ENCODE results near the gene MDFIC. TPM values are rescaled to one million over a fixed set of nuclear protein-coding genes. Genes with fewer than 3 reads are reported as not detected.

MDFIC gene
- total RNA-seq, 1 donor from 2014 or later = 7.1 TPM

GRCh38 chr7:114956702-114957101, 34.8 kb downstream of the MDFIC start:
- Histone ChIP-seq H3K9me3 (ENCODE audit: low read depth) (no peaks in the 10 kb centered on the region), H3K27ac (no peak overlapping the region), H3K36me3 (no peaks in the 10 kb centered on the region), H3K4me3 (no peak overlapping the region), H3K27me3 (no peaks in the 10 kb centered on the region), H4K20me1 (ENCODE audit: low read depth) (no peaks in the 10 kb centered on the region), H3F3A (ENCODE audit: low read depth) (no peaks in the 10 kb centered on the region), H3K79me2 (ENCODE audit: low read depth) (no peaks in the 10 kb centered on the region), H3K4me1 (peaks cover 5% of the 10 kb centered on the region), H3K4me2 (no peak overlapping the region), H2AFZ (replicated peaks) (no peak overlapping the region), H3K9ac (no peak overlapping the region)
- Mint-ChIP-seq H3K36me3 (no peaks in the 10 kb centered on the region), H3K4me1 (peaks cover 15% of the 10 kb centered on the region), H3K9me3 (no peaks in the 10 kb centered on the region), H3K27ac (no peak overlapping the region), H3K27me3 (ENCODE audit: insufficient read depth, low read depth) (no peaks in the 10 kb centered on the region), H3K4me3 (no peak overlapping the region)
- TF ChIP-seq EZH2phosphoT487 (IDR thresholded peaks at IDR 0.05) (no peak), EZH2 (IDR thresholded peaks at IDR 0.05) (no peak), CTCF (IDR thresholded peaks at IDR 0.05) (no peak)
- DNase-seq (ENCODE audit: low spot score) = no peak

GRCh38 chr7:114957444-114957843, 35.5 kb downstream of the MDFIC start:
- no peak overlapping the region for H3K4me2 ChIP-seq
- Mint-ChIP-seq H3K36me3 (no peaks in the 10 kb centered on the region), H3K9me3 (no peaks in the 10 kb centered on the region), H3K4me1 (peaks cover 15% of the 10 kb centered on the region), H3K27me3 (ENCODE audit: insufficient read depth, low read depth) (no peaks in the 10 kb centered on the region), H3K4me3 (no peak overlapping the region), H3K27ac (no peak overlapping the region)
- H3K4me3 ChIP-seq = no peak overlapping the region
- H3K79me2 ChIP-seq (ENCODE audit: low read depth) = no peaks in the 10 kb centered on the region
- H2AFZ ChIP-seq (replicated peaks) = no peak overlapping the region
- H3K4me1 ChIP-seq = peaks cover 5% of the 10 kb centered on the region
- no peak overlapping the region for H3K9ac ChIP-seq
- TF ChIP-seq EZH2phosphoT487 (IDR thresholded peaks at IDR 0.05) (no peak), EZH2 (IDR thresholded peaks at IDR 0.05) (no peak)
- no peak overlapping the region for H3K27ac ChIP-seq
- H3K9me3 ChIP-seq (ENCODE audit: low read depth) = no peaks in the 10 kb centered on the region
- H3K36me3 ChIP-seq = no peaks in the 10 kb centered on the region
- DNase-seq (ENCODE audit: low spot score) = no peak
- no peaks in the 10 kb centered on the region for H3K27me3 ChIP-seq
- no peaks in the 10 kb centered on the region for H4K20me1 ChIP-seq (ENCODE audit: low read depth)
- H3F3A ChIP-seq (ENCODE audit: low read depth) = no peaks in the 10 kb centered on the region

- H3F3A ChIP-seq (ENCODE audit: low read depth) = no peaks in the 10 kb centered on the region
- H3K4me3 ChIP-seq = no peak overlapping the region
- H3K4me3 Mint-ChIP-seq = no peak overlapping the region
- H3K36me3 Mint-ChIP-seq = no peaks in the 10 kb centered on the region
- no peaks in the 10 kb centered on the region for H3K27me3 Mint-ChIP-seq (ENCODE audit: insufficient read depth, low read depth)
- no peak overlapping the region for H3K27ac Mint-ChIP-seq
- no peak overlapping the region for H2AFZ ChIP-seq (replicated peaks)
- no peak overlapping the region for H3K4me2 ChIP-seq
- H3K27me3 ChIP-seq = no peaks in the 10 kb centered on the region
- H3K9me3 Mint-ChIP-seq = no peaks in the 10 kb centered on the region
- no peak for DNase-seq (ENCODE audit: low spot score)
- H3K27ac ChIP-seq = no peak overlapping the region
- peaks cover 10% of the 10 kb centered on the region for H3K4me1 Mint-ChIP-seq
- no peak overlapping the region for H3K9ac ChIP-seq
- no peaks in the 10 kb centered on the region for H3K9me3 ChIP-seq (ENCODE audit: low read depth)
- peaks cover 5% of the 10 kb centered on the region for H3K4me1 ChIP-seq
- no peaks in the 10 kb centered on the region for H4K20me1 ChIP-seq (ENCODE audit: low read depth)
- no peaks in the 10 kb centered on the region for H3K36me3 ChIP-seq
- no peak for TF ChIP-seq CTCF (IDR thresholded peaks at IDR 0.05)
- no peak for TF ChIP-seq EZH2phosphoT487 (IDR thresholded peaks at IDR 0.05)
- no peak for TF ChIP-seq EZH2 (IDR thresholded peaks at IDR 0.05)
- no peaks in the 10 kb centered on the region for H3K79me2 ChIP-seq (ENCODE audit: low read depth)
Measured at GRCh38 chr7:114959931-114960330, 38.0 kb downstream of the MDFIC start.

GRCh38 chr7:114962441-114962840, 40.5 kb downstream of the MDFIC start:
- Mint-ChIP-seq H3K27me3 (ENCODE audit: insufficient read depth, low read depth) (no peaks in the 10 kb centered on the region), H3K9me3 (no peaks in the 10 kb centered on the region), H3K27ac (no peak overlapping the region), H3K4me3 (no peak overlapping the region), H3K4me1 (peaks cover 10% of the 10 kb centered on the region), H3K36me3 (peaks cover 4% of the 10 kb centered on the region)
- Histone ChIP-seq H3K9me3 (ENCODE audit: low read depth) (no peaks in the 10 kb centered on the region), H4K20me1 (ENCODE audit: low read depth) (no peaks in the 10 kb centered on the region), H3K4me1 (peaks cover 5% of the 10 kb centered on the region), H3K4me2 (no peak overlapping the region), H2AFZ (replicated peaks) (no peak overlapping the region), H3K4me3 (no peak overlapping the region), H3K27me3 (no peaks in the 10 kb centered on the region), H3K79me2 (ENCODE audit: low read depth) (no peaks in the 10 kb centered on the region), H3K27ac (no peak overlapping the region), H3K9ac (no peak overlapping the region), H3F3A (ENCODE audit: low read depth) (no peaks in the 10 kb centered on the region), H3K36me3 (no peaks in the 10 kb centered on the region)
- DNase-seq (ENCODE audit: low spot score) = no peak
- TF ChIP-seq CTCF (IDR thresholded peaks at IDR 0.05) = no peak
- no peak for TF ChIP-seq EZH2 (IDR thresholded peaks at IDR 0.05)
- no peak for TF ChIP-seq EZH2phosphoT487 (IDR thresholded peaks at IDR 0.05)
